LHCN-M2 (cell line): Measurements from ENCODE around the gene LHPP. TPM values are rescaled to one million over a fixed set of nuclear protein-coding genes. Genes with fewer than 3 reads are reported as not detected.

Experiments used
- DNase-seq: peaks from one replicate; pipeline ENCODE4 v3.0.0-alpha.2; 2012; ENCODE audit warnings: low read depth
- total RNA-seq: library from RNA; depleted of rRNA; stranded (reverse); fragments of >200 nt; gene quantifications from 2 replicates; pipeline ENCODE4 v1.2.3, GENCODE V29; 2014

LHPP gene
- total RNA-seq, 1 experiment from 2014 or later: 13.2 TPM

- no peak for DNase-seq
These were observed 34.5 kb downstream of the LHPP start for GRCh38 chr10:124496150-124496549.

- no peak for DNase-seq
These were observed 35.0 kb downstream of the LHPP start for GRCh38 chr10:124496620-124497019.

- DNase-seq: no peak
These were observed 35.7 kb downstream of the LHPP start for GRCh38 chr10:124497196-124497881.

GRCh38 chr10:124498056-124498455 lies 36.4 kb downstream of the LHPP start:
- no peak for DNase-seq

- no peak for DNase-seq
These were observed 39.1 kb downstream of the LHPP start for GRCh38 chr10:124500757-124501156.

- no peak for DNase-seq
These were observed 43.1 kb downstream of the LHPP start for GRCh38 chr10:124504711-124505110.

- no peak for DNase-seq
These were observed 43.7 kb downstream of the LHPP start for GRCh38 chr10:124505279-124505678.

GRCh38 chr10:124508070-124508667 lies 46.5 kb downstream of the LHPP start:
- no peak for DNase-seq

GRCh38 chr10:124508907-124509454 lies 47.4 kb downstream of the LHPP start:
- no peak for DNase-seq

- DNase-seq: no peak
These were observed 48.4 kb downstream of the LHPP start for GRCh38 chr10:124509880-124510632.

GRCh38 chr10:124510759-124511158 lies 49.1 kb downstream of the LHPP start:
- no peak for DNase-seq

GRCh38 chr10:124511205-124512039 lies 49.8 kb downstream of the LHPP start:
- no peak for DNase-seq

- DNase-seq: no peak
These were observed 50.4 kb downstream of the LHPP start for GRCh38 chr10:124512040-124512428.

- DNase-seq: no peak
These were observed 51.0 kb downstream of the LHPP start for GRCh38 chr10:124512600-124512999.

- no peak for DNase-seq
These were observed 53.8 kb downstream of the LHPP start for GRCh38 chr10:124515244-124515970.

GRCh38 chr10:124516181-124516580 lies 54.6 kb downstream of the LHPP start:
- DNase-seq: no peak

- DNase-seq: no peak
These were observed 55.2 kb downstream of the LHPP start for GRCh38 chr10:124516746-124517397.

- DNase-seq: no peak
These were observed 55.8 kb downstream of the LHPP start for GRCh38 chr10:124517461-124517860.

- no peak for DNase-seq
These were observed 56.3 kb downstream of the LHPP start for GRCh38 chr10:124517931-124518330.

- no peak for DNase-seq
These were observed 56.7 kb downstream of the LHPP start for GRCh38 chr10:124518366-124518765.
